ENCODE measurements around the gene DNAH10. TPM values are rescaled to one million over a fixed set of nuclear protein-coding genes. Genes with fewer than 3 reads are reported as not detected.

The DNAH10 gene
- polyA plus RNA-seq, 3 donors = 5.6 to 6.4 (median 5.8) TPM

DNA sequence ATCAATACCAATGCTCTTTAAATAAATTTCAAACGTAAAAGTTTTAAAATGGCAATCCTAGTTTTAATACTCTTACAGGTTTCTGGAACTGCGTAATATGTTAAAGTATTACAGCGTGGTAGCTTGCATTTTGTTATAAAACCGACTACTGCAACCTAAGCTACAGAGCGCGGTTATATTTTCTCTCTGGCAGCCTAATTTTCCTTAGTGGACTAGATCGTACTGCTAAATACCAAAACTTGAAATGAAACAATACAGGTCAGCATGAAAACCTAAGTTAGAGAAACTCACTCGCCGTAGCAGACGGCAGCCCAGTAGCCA is 209.3 kb downstream of the DNAH10 start:
- no peak for DNase-seq (ENCODE audit: extremely low read depth in 1 of 11, low read depth in 9 of 11, low spot score in 4 of 11)

DNA sequence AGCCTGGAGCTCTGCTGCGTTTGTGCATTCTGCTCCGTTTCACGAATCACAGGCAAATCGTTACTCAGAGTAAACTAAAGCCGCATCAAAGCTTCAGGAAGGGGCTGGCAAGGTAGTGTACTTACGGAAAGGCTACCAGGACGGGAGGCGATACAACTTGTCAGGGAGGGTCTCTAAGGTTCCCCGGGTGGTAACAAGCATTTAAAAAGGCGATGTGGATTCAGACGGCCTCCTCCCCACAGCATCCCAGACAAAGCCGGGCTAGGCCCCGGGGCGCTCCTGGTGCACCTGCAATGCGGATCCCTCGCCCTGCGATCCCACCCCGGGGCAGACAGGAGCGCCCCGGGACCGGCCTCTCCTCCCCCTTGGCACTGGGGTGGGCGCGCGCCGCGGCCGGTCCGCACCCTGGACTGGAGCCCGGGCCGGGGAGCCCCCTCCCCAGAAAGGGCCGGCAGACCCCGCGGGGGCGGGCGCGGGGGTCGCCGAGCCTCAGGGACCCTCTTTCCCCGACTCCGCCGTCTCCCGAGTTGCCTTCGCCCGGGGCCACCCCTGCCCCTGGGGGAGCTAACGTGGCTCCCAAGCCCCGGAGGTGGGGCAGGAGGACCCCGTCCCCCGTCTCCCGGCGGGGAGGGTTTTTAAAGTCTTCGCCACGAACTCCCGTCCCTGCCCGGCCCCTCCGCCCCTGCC is 209.8 kb downstream of the DNAH10 start:
- DNase-seq (ENCODE audit: extremely low read depth in 1 of 11, low read depth in 9 of 11, low spot score in 4 of 11) = peak in 6 of 11 donors; percentile 23 to 44 (median 35)

DNA sequence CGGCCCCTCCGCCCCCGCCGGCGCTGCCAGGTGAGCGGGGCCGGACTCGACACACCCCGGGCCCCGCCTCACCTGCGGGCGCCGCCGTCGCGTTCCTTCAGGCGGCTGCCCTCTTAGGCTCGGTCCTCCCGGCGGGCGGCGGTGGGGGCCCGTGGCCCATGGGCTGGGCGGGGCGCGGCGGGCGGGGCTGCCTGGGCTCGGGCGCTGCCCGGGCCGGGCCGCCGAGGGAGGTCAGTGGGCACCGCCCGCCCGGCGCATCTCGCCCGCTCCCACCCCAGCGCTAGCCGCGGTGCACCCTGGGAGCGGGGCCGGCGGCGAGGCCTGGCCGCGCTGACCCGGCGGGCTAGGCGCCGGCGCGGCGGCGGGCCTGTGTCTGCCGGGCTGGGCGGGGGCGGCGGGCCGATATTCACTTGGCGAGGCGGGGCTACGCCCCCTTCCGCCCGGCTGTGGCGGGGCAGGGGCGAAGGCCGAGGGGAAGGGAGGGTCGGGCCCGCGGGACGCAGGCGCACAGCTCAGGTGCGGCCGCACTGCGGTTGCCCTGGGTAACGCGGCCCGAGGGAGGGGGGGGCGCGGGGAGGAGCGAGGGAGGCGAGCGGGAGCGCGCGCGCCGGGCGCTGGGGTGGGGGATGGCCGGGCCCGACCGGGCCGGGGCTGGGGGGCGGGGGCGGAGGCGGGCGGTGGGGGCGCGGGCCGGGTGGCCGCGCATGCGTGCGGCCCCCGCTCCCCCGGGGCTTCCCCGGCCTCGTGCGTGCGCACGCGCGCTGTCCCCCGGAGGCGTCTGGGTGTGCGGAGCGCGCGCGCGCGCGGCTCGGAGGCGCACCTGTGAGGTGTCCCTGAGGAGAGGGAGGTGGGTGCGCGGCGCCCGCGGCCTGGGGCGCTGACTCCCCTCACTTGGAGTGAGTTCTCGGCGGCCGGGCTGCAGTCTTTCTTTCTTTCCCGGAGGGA is 210.6 kb downstream of the DNAH10 start, which contains the start of the genes CCDC92 and ZNF664:
CCDC92 (minus strand) TSS at position 375 of the 945 bp plus-strand sequence. CDS start 28,526 bp downstream, outside the sequence.
ZNF664 (plus strand) TSS at position 759 of the 945 bp plus-strand sequence. CDS start 38,930 bp downstream, outside the sequence.
- DNase-seq (ENCODE audit: extremely low read depth in 1 of 11, low read depth in 9 of 11, low spot score in 4 of 11) = peak; percentile 67 to 91 (median 89)

DNA sequence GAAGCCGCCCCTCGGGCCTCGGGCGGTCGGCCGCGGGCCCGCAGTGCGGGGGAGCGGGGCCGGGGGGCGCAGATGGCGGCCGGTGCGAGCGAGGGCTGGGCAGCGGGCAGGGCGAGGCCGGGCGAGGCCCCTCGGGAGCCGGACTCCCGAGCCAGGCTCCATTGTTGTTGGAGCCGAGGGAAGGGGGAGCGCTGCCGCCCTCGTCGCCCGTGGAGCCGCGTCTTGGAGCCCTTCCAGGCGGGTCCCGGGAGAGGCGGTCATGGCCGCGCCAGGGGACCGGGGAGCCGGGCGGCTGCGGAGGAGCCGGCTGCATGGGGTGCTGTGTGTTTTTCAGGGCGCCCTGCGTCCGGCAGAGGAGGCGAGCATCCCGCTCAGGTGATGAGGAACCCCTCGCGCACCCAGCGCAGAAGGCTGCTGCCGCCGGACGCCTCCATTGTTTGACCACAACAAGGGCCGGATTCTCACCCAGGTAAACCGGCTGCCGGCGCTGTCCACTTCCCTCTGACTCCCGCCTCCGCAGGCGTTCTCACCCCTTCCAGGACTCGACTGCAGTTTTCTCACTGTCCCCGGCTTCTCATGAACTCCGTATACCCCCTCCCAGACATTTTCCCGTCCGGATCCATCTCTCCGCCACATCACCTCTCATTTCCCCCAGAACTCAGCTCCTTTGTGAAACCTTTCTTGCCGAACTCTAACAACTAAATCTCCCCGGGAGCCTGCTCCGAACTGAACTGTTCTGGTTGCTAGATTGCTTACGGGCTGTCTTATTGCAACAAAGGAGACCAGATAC is 211.6 kb downstream of the DNAH10 start:
- peak in 4 of 11 donors; percentile 20 to 31 (median 24) for DNase-seq (ENCODE audit: extremely low read depth in 1 of 11, low read depth in 9 of 11, low spot score in 4 of 11)

DNA sequence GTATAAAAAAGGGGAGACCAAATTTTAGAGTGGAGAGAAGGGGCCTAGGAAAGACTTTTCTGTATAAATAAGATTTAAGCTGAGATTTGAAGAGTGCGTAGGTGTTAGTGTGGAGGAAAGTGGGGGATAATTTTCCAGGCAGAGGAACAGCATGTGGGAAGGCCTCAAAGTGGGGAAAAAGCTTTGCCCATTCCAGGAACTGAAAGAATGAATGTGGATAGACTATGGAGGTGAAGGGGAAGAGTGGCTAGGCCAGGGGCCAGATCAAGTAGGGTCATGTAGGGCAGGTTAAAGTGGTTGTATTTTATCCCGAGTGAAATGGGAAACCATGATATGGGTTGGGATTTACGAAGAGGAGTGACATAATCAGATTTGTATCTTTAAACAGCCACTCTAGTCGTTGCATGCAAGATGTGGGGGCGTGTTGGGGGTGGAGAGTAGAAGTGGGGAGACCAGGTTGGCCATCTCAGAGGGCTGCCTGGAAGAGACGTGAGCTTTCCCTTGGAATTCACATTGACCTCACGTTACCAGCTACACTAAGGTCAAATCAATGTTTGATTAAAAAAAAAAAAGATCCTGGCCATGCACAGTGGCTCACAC is 214.2 kb downstream of the DNAH10 start:
- DNase-seq (ENCODE audit: extremely low read depth in 1 of 11, low read depth in 9 of 11, low spot score in 4 of 11) = no peak

DNA sequence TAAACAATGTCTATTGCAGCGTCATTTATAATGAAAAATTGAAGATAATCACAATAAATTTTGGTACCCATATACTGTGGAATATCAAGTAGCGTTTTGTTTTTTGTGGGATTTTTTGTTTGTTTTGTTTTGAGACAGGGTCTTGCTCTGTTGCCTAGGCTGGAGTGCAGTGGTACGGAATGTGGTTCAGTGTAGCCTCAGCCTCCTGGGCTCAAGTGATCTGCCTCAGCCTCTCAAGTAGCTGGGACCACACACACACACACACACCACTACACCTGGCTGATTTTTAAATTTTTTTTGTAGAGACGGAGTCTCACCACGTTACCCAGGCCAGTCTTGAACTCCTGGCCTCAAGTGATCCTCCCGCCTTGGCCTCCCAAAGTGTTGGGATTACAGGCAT is 217.5 kb downstream of the DNAH10 start:
- DNase-seq (ENCODE audit: extremely low read depth in 1 of 11, low read depth in 9 of 11, low spot score in 4 of 11) = no peak

DNA sequence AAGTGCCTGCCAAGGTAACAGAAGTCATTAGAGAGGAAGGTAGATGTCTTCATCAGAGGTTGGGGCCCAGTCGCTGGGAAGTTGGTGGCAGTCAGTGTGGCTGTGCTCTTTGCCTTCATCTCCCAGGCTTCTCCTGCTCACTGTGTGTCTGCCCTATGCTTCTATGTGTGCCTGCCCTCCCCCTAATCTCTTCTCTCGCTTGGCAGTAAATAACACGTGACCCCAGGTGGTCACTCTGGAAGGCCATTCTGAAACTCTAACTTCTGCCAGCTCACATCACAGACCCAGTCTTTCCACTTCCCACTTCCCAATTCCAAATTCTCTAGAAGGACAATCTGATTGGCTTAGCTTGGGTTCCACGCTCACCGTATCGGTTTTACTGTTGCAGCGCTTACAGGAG is 220.2 kb downstream of the DNAH10 start:
- DNase-seq (ENCODE audit: extremely low read depth in 1 of 11, low read depth in 9 of 11, low spot score in 4 of 11) = no peak

DNA sequence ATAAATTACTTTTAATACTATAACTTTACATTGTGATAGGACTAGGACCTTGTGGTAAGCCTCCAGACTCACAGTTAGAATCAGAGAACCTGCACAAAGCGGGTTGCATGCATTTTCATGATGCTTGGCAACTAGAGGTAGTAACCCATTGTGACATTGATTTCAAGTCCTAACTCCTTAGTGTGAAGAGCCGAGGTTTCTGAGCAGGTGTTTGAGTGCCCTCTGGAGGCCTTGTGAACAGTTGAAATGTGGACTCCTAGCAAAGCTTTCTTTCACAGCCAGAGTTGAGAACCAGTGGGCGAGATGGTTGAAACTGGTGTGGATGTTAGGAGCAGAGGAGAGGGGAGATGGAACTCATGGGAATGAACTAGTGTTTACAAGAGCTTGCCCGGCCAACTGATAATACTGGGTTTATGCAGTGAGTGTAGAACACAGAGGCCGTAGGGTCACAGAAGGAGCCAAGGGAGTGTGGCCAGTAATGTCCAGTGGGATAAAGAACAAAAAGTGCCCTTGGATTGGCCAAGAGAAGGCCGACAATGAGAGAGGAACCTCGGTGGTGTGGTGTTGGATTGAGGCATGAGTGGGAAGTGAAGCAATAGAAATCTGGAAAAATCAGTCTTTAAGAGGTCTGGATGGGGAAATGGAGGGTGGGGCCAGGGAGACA is 221.9 kb downstream of the DNAH10 start:
- DNase-seq (ENCODE audit: extremely low read depth in 1 of 11, low read depth in 9 of 11, low spot score in 4 of 11) = peak in 8 of 11 donors; percentile 20 to 68 (median 40)

DNA sequence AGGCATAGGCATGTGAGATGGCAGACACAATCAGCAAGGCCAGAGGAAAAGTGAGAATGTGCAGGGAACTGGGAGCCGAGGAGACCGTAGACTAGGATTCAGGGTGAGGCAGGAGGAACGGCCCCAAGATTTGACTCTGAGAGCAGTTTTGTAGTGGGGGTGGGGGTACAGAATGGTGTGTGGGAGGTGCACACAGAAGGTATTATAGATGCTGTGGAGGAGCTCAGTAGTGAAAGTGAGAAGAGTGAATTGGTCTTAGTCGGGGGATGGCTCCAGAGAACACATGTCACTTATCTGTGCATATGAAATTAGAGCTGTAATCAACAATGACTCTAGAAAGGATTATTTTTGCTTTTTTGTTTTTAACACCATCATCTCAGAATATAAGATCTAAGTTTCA is 222.8 kb downstream of the DNAH10 start:
- no peak for DNase-seq (ENCODE audit: extremely low read depth in 1 of 11, low read depth in 9 of 11, low spot score in 4 of 11)

Other genes with a start within 250 kb of the DNAH10 start
- gene RILPL1, start 228.6 kb upstream of the DNAH10 start, polyA plus RNA-seq (ENCODE audit: insufficient read length in 3 of 3) = 10 to 100 TPM; 15.0 to 23.4 (median 20.5) TPM
- gene TMED2, start 177.7 kb upstream of the DNAH10 start, polyA plus RNA-seq (ENCODE audit: insufficient read length in 3 of 3) = 100 to 1,000 TPM; 210 to 231 (median 212) TPM
- gene DDX55, start 160.2 kb upstream of the DNAH10 start, polyA plus RNA-seq (ENCODE audit: insufficient read length in 3 of 3) = 10 to 100 TPM; 24.8 to 45.9 (median 31.2) TPM
- 10 to 100 TPM; 58.0 to 69.5 (median 65.5) TPM for gene EIF2B1, start 128.6 kb upstream of the DNAH10 start, polyA plus RNA-seq (ENCODE audit: insufficient read length in 3 of 3)
- 10 to 100 TPM; 31.3 to 40.7 (median 34.9) TPM for gene GTF2H3, start 128.5 kb upstream of the DNAH10 start, polyA plus RNA-seq (ENCODE audit: insufficient read length in 3 of 3)
- 10 to 100 TPM; 26.7 to 33.1 (median 29.5) TPM for gene TCTN2, start 91.2 kb upstream of the DNAH10 start, polyA plus RNA-seq (ENCODE audit: insufficient read length in 3 of 3)
- 10 to 100 TPM; 18.3 to 19.9 (median 19.0) TPM for gene ATP6V0A2, start 49.9 kb upstream of the DNAH10 start, polyA plus RNA-seq (ENCODE audit: insufficient read length in 3 of 3)
- 10 to 100 TPM; 44.6 to 51.9 (median 48.4) TPM for gene CCDC92, start 210.5 kb downstream of the DNAH10 start, polyA plus RNA-seq (ENCODE audit: insufficient read length in 3 of 3)
- gene ZNF664, start 210.9 kb downstream of the DNAH10 start, polyA plus RNA-seq (ENCODE audit: insufficient read length in 3 of 3) = 100 to 1,000 TPM; 161 to 181 (median 171) TPM

Data from renal cortex interstitium (tissue), 11 donors.